Activated B cell treated with CpG ODN at 0.5 μM for 24 hours (primary cell): ENCODE measurements around the gene TATDN2. TPM values are rescaled to one million over a fixed set of nuclear protein-coding genes. Genes with fewer than 3 reads are reported as not detected.

ENCODE experiments used
- ATAC-seq: fragments of 200-7000 bp; cut with Tn5 transposase; one replicate; pipeline ENCODE4 v1.10.0; 2021; ENCODE audit warnings: low read depth, mild to moderate bottlenecking, moderate library complexity
- CTCF ChIA-PET: fragments of 350-600 bp; sonication (Branson Sonifier 250); formaldehyde crosslinking; loops from one replicate; lab custom pipeline; 2021; ENCODE audit warnings: antibody characterized with exemption; lab: Charles Lee
- POLR2A ChIA-PET: fragments of 350-600 bp; sonication (Branson Sonifier 250); formaldehyde crosslinking; loops from one replicate; lab custom pipeline; 2021; ENCODE audit warnings: antibody characterized with exemption; lab: Charles Lee
- DNase-seq: peaks from one replicate; pipeline ENCODE4 v3.0.0; 2022
- H3K27ac Mint-ChIP-seq: one replicate; pipeline ENCODE4 v1.8.0; 2020; ENCODE audit warnings: mixed read lengths
- H3K27me3 Mint-ChIP-seq: one replicate; pipeline ENCODE4 v1.8.0; 2021; ENCODE audit warnings: mixed read lengths
- H3K36me3 Mint-ChIP-seq: one replicate; pipeline ENCODE4 v1.8.0; 2021; ENCODE audit warnings: low read depth, mixed read lengths
- H3K4me1 Mint-ChIP-seq: one replicate; pipeline ENCODE4 v1.8.0; 2021; ENCODE audit warnings: mixed read lengths
- H3K4me3 Mint-ChIP-seq: one replicate; pipeline ENCODE4 v1.8.0; 2020; ENCODE audit warnings: mild to moderate bottlenecking, mixed read lengths
- H3K9me3 Mint-ChIP-seq: one replicate; pipeline ENCODE4 v1.8.0; 2020; ENCODE audit warnings: mixed read lengths
- intact Hi-C: fragments of 100-400 bp; cut with micrococcal nuclease; formaldehyde crosslinking; loops from one replicate; pipeline ENCODE4 v1.15.1; 2024
- total RNA-seq: library from RNA; stranded (reverse); gene quantifications from 2 replicates; pipeline ENCODE4 v1.2.3, GENCODE V29; 2022
- TF ChIP-seq, protein P1 (sequence below): fragments of 200-600 bp; IDR thresholded peaks from one replicate; pipeline ENCODE4 v1.8.0; 2022; ENCODE audit warnings: antibody characterized with exemption, mild to moderate bottlenecking

Gene TATDN2
- total RNA-seq, 1 donor from 2014 or later, result 55.6 TPM

DNA sequence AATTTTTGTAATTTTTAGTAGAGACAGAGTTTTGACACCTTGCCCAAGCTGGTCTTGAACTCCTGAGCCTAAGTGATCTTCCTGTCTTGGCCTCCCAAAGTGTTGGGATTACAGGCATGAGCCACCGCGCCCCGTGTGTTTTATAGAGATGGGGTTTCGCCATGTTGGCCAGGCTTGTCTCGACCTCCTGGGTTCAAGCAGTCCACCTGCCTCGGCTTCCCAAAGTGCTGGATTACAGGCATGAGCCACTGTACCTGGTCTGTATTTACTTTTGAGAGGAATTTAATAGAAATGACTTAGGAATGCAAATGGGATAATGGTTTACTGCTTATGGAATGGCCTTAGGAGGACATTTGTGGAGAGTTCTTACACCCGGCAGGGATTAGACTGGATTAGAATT lies 10.8 kb downstream of the TATDN2 start:
- Mint-ChIP-seq H3K27ac (no peak overlapping the region), H3K4me3 (no peak overlapping the region), H3K36me3 (peaks cover 80% of the 10 kb centered on the region), H3K9me3 (no peaks in the 10 kb centered on the region), H3K27me3 (no peaks in the 10 kb centered on the region), H3K4me1 (peaks cover 37% of the 10 kb centered on the region)
- TF ChIP-seq, protein P1, sequence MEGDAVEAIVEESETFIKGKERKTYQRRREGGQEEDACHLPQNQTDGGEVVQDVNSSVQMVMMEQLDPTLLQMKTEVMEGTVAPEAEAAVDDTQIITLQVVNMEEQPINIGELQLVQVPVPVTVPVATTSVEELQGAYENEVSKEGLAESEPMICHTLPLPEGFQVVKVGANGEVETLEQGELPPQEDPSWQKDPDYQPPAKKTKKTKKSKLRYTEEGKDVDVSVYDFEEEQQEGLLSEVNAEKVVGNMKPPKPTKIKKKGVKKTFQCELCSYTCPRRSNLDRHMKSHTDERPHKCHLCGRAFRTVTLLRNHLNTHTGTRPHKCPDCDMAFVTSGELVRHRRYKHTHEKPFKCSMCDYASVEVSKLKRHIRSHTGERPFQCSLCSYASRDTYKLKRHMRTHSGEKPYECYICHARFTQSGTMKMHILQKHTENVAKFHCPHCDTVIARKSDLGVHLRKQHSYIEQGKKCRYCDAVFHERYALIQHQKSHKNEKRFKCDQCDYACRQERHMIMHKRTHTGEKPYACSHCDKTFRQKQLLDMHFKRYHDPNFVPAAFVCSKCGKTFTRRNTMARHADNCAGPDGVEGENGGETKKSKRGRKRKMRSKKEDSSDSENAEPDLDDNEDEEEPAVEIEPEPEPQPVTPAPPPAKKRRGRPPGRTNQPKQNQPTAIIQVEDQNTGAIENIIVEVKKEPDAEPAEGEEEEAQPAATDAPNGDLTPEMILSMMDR, result no peak
- ATAC-seq (no peak), DNase-seq (no peak)
- ChIA-PET CTCF (no interaction called here), POLR2A (no interaction called here)
- intact Hi-C loops, result no loop called here

DNA sequence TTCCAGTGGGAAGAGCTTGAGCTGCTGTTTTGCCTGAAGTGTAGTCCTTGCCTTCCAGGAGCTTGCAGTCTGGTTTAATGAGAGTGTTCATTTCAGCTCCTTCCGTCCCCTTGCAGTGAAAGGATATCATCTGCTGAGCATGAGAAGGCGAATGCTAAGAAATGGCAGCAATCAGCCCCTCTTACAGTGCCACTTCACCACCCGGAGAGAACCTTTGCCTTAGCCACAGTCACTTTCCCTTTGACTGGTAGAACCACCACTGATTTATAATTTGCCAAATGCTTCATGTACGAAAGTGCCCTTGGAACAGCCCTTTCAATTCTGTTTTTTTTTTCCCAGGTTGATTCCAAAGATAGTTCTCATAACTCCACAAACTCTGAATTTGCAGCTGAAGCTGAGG lies 11.5 kb downstream of the TATDN2 start:
- ChIA-PET CTCF (no interaction called here), POLR2A (no interaction called here)
- Mint-ChIP-seq H3K9me3 (no peaks in the 10 kb centered on the region), H3K4me3 (no peak overlapping the region), H3K4me1 (peaks cover 32% of the 10 kb centered on the region), H3K36me3 (peaks cover 80% of the 10 kb centered on the region), H3K27ac (no peak overlapping the region), H3K27me3 (no peaks in the 10 kb centered on the region)
- intact Hi-C loops, result no loop called here
- ATAC-seq, result no peak
- DNase-seq, result no peak
- TF ChIP-seq, protein P1, result no peak

DNA sequence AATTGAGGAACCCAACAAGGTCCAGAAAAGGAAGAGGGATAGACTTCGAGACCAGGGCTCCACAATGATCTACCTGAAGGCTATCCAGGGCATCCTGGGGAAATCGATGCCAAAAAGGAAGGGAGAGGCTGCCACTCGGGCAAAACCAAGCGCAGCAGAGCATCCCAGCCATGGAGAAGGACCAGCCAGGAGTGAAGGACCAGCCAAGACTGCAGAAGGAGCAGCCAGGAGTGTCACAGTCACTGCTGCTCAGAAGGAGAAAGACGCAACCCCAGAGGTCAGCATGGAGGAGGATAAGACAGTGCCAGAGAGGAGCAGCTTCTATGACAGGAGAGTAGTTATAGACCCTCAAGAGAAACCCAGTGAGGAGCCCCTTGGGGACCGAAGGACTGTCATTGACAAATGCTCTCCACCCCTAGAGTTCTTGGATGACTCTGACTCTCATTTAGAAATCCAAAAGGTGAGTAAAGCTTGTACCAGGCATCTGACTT lies 12.0 kb downstream of the TATDN2 start:
- TF ChIP-seq, protein P1, result no peak
- no peak overlapping the region for H3K4me3 Mint-ChIP-seq
- ATAC-seq, result no peak
- no peaks in the 10 kb centered on the region for H3K9me3 Mint-ChIP-seq
- no peak for DNase-seq
- intact Hi-C loops, result no loop called here
- ChIA-PET CTCF (no interaction called here), POLR2A (no interaction called here)
- H3K27ac Mint-ChIP-seq, result no peak overlapping the region
- H3K36me3 Mint-ChIP-seq, result peaks cover 76% of the 10 kb centered on the region
- H3K4me1 Mint-ChIP-seq, result peaks cover 29% of the 10 kb centered on the region
- no peaks in the 10 kb centered on the region for H3K27me3 Mint-ChIP-seq

DNA sequence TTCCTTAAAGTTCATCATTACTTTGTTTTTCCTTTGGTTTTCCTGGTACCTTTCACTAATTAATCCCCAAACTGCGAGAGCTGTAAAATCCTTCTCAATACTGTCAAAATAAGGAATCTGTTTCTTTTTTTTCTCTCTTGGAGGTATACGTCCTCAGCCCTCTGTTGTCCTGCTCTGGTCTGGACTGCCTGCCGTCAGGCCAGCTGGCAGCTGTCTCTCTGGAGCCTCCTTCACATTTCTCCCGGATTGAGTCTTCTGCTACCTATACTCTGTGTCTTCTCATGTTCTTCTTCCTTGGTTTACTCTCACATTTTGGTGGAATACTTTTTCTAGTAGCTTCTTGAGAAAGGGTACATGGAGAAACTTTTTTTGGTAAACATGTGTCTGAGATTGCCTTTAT lies 13.8 kb downstream of the TATDN2 start:
- peaks cover 33% of the 10 kb centered on the region for H3K4me1 Mint-ChIP-seq
- TF ChIP-seq, protein P1, result no peak

DNA sequence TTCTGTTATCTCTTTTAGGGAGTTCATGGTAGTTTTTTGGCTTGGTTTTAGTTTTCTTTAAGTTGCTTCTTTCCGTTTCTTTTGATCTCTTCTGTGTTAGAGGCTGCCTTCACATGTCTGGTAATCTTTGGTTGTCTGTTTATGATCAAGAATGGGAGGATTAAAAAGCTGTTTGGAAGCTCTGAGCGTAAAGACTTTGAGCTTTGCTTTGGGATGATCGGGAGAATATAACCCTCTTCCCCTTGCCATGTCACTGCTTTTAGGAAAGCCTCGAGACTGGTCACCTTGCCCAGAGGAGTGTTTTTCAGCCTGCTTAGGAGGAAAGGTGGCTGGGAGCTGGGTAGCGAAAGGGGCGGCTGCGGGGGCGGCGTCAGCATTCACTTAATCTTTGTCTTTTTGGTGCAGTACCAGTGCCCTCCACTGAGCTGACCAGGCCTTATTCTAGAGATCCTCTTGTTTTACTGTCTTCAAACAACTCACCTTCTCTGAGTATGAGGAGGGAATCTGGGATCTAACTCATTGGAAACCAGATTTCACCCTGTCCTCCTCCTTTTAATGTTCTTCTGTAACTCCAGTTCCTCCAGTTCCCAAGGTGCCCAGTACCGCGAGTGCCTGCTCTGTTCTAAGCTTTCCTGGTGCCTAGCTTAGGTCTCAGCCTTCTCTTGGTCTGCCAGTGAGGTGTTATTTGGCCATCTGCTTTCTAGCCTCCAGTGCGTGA lies 15.5 kb downstream of the TATDN2 start:
- TF ChIP-seq, protein P1, result no peak
- H3K36me3 Mint-ChIP-seq, result peaks cover 82% of the 10 kb centered on the region
- peak overlapping the region; percentile 38 for H3K27ac Mint-ChIP-seq
- ChIA-PET CTCF (interaction anchor here (0.6 to 1.4 kb wide), 4 partner anchors 10 to 73 kb away, joined by 3 to 4 read pairs (median 3); partner anchors contain the start of gene GHRL), POLR2A (interaction anchor here (0.6 to 0.9 kb wide), 2 partner anchors 149 to 150 kb away, joined by 5 to 10 read pairs; no protein-coding TSS in a partner anchor)
- intact Hi-C loops, result no loop called here
- H3K4me3 Mint-ChIP-seq, result no peak overlapping the region
- H3K27me3 Mint-ChIP-seq, result no peaks in the 10 kb centered on the region
- peak; percentile 89 for ATAC-seq
- H3K4me1 Mint-ChIP-seq, result peaks cover 41% of the 10 kb centered on the region
- no peak for DNase-seq
- no peaks in the 10 kb centered on the region for H3K9me3 Mint-ChIP-seq

More for the DNA sequence above, 13.8 kb downstream of the TATDN2 start:
- no peak overlapping the region for H3K27ac Mint-ChIP-seq
- intact Hi-C loops, result no loop called here
- no peaks in the 10 kb centered on the region for H3K27me3 Mint-ChIP-seq
- DNase-seq (no peak), ATAC-seq (no peak)
- no peak overlapping the region for H3K4me3 Mint-ChIP-seq
- CTCF ChIA-PET, result no interaction called here
- POLR2A ChIA-PET, result interaction anchor here (0.6 kb wide), 2 partner anchors 120 to 318 kb away, joined by 3 to 5 read pairs; partner anchors contain the start of gene VHL
- H3K9me3 Mint-ChIP-seq, result no peaks in the 10 kb centered on the region
- peaks cover 77% of the 10 kb centered on the region for H3K36me3 Mint-ChIP-seq
